Heart right ventricle (tissue), 16 donors: Measurements from ENCODE around the gene CWC27. TPM values are rescaled to one million over a fixed set of nuclear protein-coding genes. Genes with fewer than 3 reads are reported as not detected.

Experiments used
- ATAC-seq, 8 donors: fragments of 200-7000 bp; cut with Tn5 transposase; one replicate each; pipeline ENCODE4 v1.9.1; 2020; ENCODE audit warnings: mild to moderate bottlenecking in 8 of 8, moderate library complexity in 8 of 8, moderate number of reproducible peaks in 1 of 8
- DNase-seq, 2 donors: peaks; one replicate each; pipeline ENCODE4 v3.0.0-alpha.2; 2020
- H3K27ac ChIP-seq, 10 donors: fragments of 200-600 bp; sonication (generic) in 2 of 10; one replicate each; pipeline versions ENCODE4 v1.5.0 to v1.8.0; 2020 to 2022; ENCODE audit warnings: mild to moderate bottlenecking in 3 of 10
- H3K27me3 ChIP-seq, 7 donors: fragments of 200-600 bp; one replicate each; pipeline ENCODE4 v1.8.0; 2021 to 2022; ENCODE audit warnings: mild to moderate bottlenecking in 2 of 7
- H3K36me3 ChIP-seq, 9 donors: fragments of 200-600 bp; sonication (generic) in 1 of 9; one replicate each; pipeline versions ENCODE4 v1.5.0 to v1.8.0; 2020 to 2022; ENCODE audit warnings: mild to moderate bottlenecking in 2 of 9
- H3K4me1 ChIP-seq, 9 donors: fragments of 200-600 bp; sonication (generic) in 1 of 9; one replicate each; pipeline versions ENCODE4 v1.5.0 to v1.8.0; 2020 to 2022; ENCODE audit warnings: mild to moderate bottlenecking in 4 of 9
- H3K4me3 ChIP-seq, 10 donors: fragments of 200-600 bp; sonication (generic) in 2 of 10; one replicate each; pipeline versions ENCODE4 v1.5.0 to v1.8.0; 2020 to 2022; ENCODE audit warnings: mild to moderate bottlenecking in 7 of 10, moderate library complexity in 2 of 10
- H3K9me3 ChIP-seq, 11 donors: fragments of 200-600 bp in 10 of 11; sonication (generic) in 2 of 11; one replicate each; pipeline versions ENCODE4 v1.5.0 to v1.8.0; 2013 to 2022; ENCODE audit warnings: mild to moderate bottlenecking in 2 of 11, control low read depth in 1 of 11, moderate library complexity in 1 of 11
- CTCF ChIP-seq, 9 donors: fragments of 200-600 bp; sonication (generic) in 2 of 9; IDR thresholded peaks; one replicate each; pipeline versions ENCODE4 v1.5.0 to v1.8.0; 2021 to 2022; ENCODE audit warnings: antibody characterized with exemption in 9 of 9, mild to moderate bottlenecking in 5 of 9, moderate library complexity in 1 of 9
- WGBS, 2 donors: extraction: QIAGEN DNeasy Blood & Tissue Kit; methylation state at CpG; one replicate each; pipeline ENCODE4 v1.1.7; 2013; ENCODE audit warnings: inconsistent platforms in 1 of 2; 5-methylcytosine and 5-hydroxymethylcytosine counted together
- intact Hi-C, 10 donors: fragments of 100-400 bp; cut with DNase I; formaldehyde crosslinking; loops; one replicate each; pipeline versions ENCODE4 v1.11.1 to v1.14.2; 2022
- polyA plus RNA-seq, 2 donors: library from polyadenylated mRNA; stranded (reverse); fragments of 200-250 nt; gene quantifications; one replicate each; pipeline ENCODE4 v1.2.3, GENCODE V29; 2013
- total RNA-seq, 10 donors: library from RNA; stranded (reverse); fragmentation: NEBNext Ultra II Directional in 3 of 10; extraction: Animal tissue kit (Norgen Biotek cat#: 25700) in 3 of 10; gene quantifications; one replicate each; pipeline versions ENCODE4 v1.2.1 to v1.2.4, GENCODE V29; 2021 to 2023
- donor health status: Arrhythmogenic right ventricular cardiomyopathy.
- donor health status: ischemic (EF 13 %, LVEDD 7.1; RV severe dilation, severe dysfunction).
- donor health status: healthy with polysubstance abuse.
- donor health status: DM: no; HTN: yes; CAD: no.
- donor health status: DM: no; HTN: no; CAD: no.
- donor health status: ischemic (EF 25% LVEDD 6.9; RV normal size, moderate dysfunction).
- donor health status: ischemic (EF 25% LVEDD 5.7; RV mildly dilated, moderate dysfunction).
- donor health status: healthy.
- donor health status: DM: yes; HTN: yes; CAD: no.
- donor health status: Ischemic cardiomyopathy.
- donor health status: ischemic (EF 35%, LVEDD 5.7; RV mildly dilated, moderate dysfunction).
- donor health status: nonischemic (EF 11% LVEDD 7.7; RV severe dilation, severe dysfunction).
- donor health status: DM: yes; HTN: yes; CAD: no.
- donor health status: PGD.
- donor health status: ischemic (EF 29% LVEDD 5.4; RV normal size, mild dysfunction).
- donor health status: nonischemic (EF 23%, LVEDD 6.1; RV moderate dilation, normal function).

CWC27 gene
- total and polyA plus RNA-seq, 12 donors = 18.7 to 32.1 (median 23.5) TPM

GRCh38 chr5:64749385-64749784 lies 19.3 kb upstream of the CWC27 start:
- no peaks in the 10 kb centered on the region for H3K27me3 ChIP-seq
- no peak overlapping the region for H3K4me3 ChIP-seq
- DNase-seq (no peak), ATAC-seq (no peak)
- intact Hi-C loops = no loop called here
- no peak overlapping the region for H3K27ac ChIP-seq
- peaks cover 0 to 39% (median 0%) of the 10 kb centered on the region in 9 donors for H3K36me3 ChIP-seq
- no peak for TF ChIP-seq CTCF (IDR thresholded peaks at IDR 0.05)
- H3K9me3 ChIP-seq = no peaks in the 10 kb centered on the region
- WGBS, 2 donors = 80 to 97% methylated on average over 4 of the region's 4 CpGs
- no peaks in the 10 kb centered on the region for H3K4me1 ChIP-seq

DNA sequence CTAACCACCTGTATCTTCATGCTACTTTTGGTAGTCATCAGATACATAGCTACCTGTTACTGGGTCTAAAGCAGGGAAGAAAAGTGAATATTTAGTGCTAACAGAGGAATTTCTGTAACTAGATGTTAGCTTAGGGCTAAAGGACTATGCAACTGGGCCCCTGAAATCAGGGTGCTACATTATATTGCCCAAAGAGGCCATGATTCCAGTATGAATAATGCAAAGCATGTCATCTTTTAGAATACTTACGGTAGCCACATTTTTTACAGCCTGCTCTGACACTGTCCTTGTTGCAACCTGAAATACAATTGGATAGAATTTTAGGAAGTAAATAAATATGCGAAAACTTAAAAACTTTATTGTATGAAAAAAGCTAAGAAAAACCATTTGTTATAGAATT lies 14.7 kb upstream of the CWC27 start:
- Histone ChIP-seq H3K4me3 (no peak overlapping the region), H3K36me3 (peaks cover 0 to 37% (median 0%) of the 10 kb centered on the region in 9 donors), H3K27me3 (no peaks in the 10 kb centered on the region), H3K27ac (no peak overlapping the region), H3K9me3 (no peaks in the 10 kb centered on the region), H3K4me1 (peaks cover 0 to 11% (median 2%) of the 10 kb centered on the region in 9 donors)
- TF ChIP-seq CTCF (IDR thresholded peaks at IDR 0.05) = no peak
- 99 to 100% methylated on average over 2 of the region's 2 CpGs for WGBS, 2 donors
- DNase-seq (no peak), ATAC-seq (no peak)
- intact Hi-C loops = no loop called here

DNA sequence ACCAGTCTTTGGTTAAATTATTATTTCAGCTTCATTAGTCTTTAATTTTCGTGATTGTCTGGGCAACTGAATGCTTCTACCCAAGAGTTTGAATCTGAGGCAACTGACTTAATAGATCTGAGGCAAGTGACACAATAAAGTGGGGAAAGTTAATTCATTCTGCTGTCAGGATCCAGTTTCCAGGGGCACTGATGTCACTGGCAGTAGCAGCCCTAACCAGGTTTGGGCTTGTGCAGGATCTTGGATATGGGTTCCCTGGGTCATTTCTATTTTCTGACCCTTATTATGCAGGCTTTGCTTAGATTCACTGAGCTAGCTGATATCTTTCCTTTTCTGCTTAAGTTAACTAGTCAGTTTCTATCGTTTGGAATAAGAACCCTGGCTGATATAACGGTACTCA lies 9.8 kb upstream of the CWC27 start:
- no peak overlapping the region for H3K4me3 ChIP-seq
- no peak overlapping the region for H3K27ac ChIP-seq
- WGBS, 2 donors = 74 to 88% methylated on average over 3 of the region's 3 CpGs
- DNase-seq (no peak), ATAC-seq (no peak)
- no peak for TF ChIP-seq CTCF (IDR thresholded peaks at IDR 0.05)
- H3K9me3 ChIP-seq = no peaks in the 10 kb centered on the region
- H3K4me1 ChIP-seq = peaks cover 0 to 33% (median 17%) of the 10 kb centered on the region in 9 donors
- peaks cover 0 to 36% (median 0%) of the 10 kb centered on the region in 9 donors for H3K36me3 ChIP-seq
- intact Hi-C loops = no loop called here
- H3K27me3 ChIP-seq = no peaks in the 10 kb centered on the region

GRCh38 chr5:64759960-64760660 lies 8.6 kb upstream of the CWC27 start:
- Histone ChIP-seq H3K27ac (no peak overlapping the region), H3K9me3 (no peaks in the 10 kb centered on the region), H3K4me3 (no peak overlapping the region), H3K4me1 (peaks cover 0 to 44% (median 25%) of the 10 kb centered on the region in 9 donors), H3K27me3 (no peaks in the 10 kb centered on the region), H3K36me3 (peaks cover 0 to 41% (median 0%) of the 10 kb centered on the region in 9 donors)
- DNase-seq (no peak), ATAC-seq (no peak)
- intact Hi-C loops = no loop called here
- no peak for TF ChIP-seq CTCF (IDR thresholded peaks at IDR 0.05)
- 60 to 74% methylated on average over 4 of the region's 4 CpGs for WGBS, 2 donors
